ENCODE data around the gene TYRO3.
"Not testable (repeated sequence)": the region's sequence is repeated elsewhere in the genome, so short reads cannot be mapped to it uniquely, and the experiment has no call there.

The TYRO3 gene

GRCh38 chr15:41574158-41574557 lies 15.1 kb downstream of the TYRO3 start:
- no peak for DNase-seq

GRCh38 chr15:41575282-41575681 lies 16.3 kb downstream of the TYRO3 start:
- DNase-seq, result no peak

GRCh38 chr15:41577863-41578735 lies 19.1 kb downstream of the TYRO3 start:
- DNase-seq, result no peak

- no peak for DNase-seq
These were observed 19.8 kb downstream of the TYRO3 start for GRCh38 chr15:41578736-41579383.

- DNase-seq, result no peak
These were observed 22.1 kb downstream of the TYRO3 start for GRCh38 chr15:41581110-41581509.

- no peak for DNase-seq
These were observed 24.8 kb downstream of the TYRO3 start for GRCh38 chr15:41583795-41584194.

GRCh38 chr15:41584636-41585126 lies 25.7 kb downstream of the TYRO3 start:
- DNase-seq, result no peak

GRCh38 chr15:41585127-41586047 lies 26.4 kb downstream of the TYRO3 start:
- peak in 1 of 5 donors; percentile 37 for DNase-seq

- DNase-seq, result not testable (repeated sequence)
These were observed 27.7 kb downstream of the TYRO3 start for GRCh38 chr15:41586531-41587282.

GRCh38 chr15:41589018-41589417 lies 30.0 kb downstream of the TYRO3 start:
- DNase-seq, result not testable (repeated sequence)

- not testable (repeated sequence) for DNase-seq
These were observed 30.6 kb downstream of the TYRO3 start for GRCh38 chr15:41589571-41589970.

- DNase-seq, result not testable (repeated sequence)
These were observed 32.2 kb downstream of the TYRO3 start for GRCh38 chr15:41591217-41591616.

- not testable (repeated sequence) for DNase-seq
These were observed 33.7 kb downstream of the TYRO3 start for GRCh38 chr15:41592718-41593117.

- DNase-seq, result no peak
These were observed 36.1 kb downstream of the TYRO3 start for GRCh38 chr15:41594801-41595746.

- no peak for DNase-seq
These were observed 38.0 kb downstream of the TYRO3 start for GRCh38 chr15:41596972-41597371.

GRCh38 chr15:41597787-41598186 lies 38.8 kb downstream of the TYRO3 start:
- no peak for DNase-seq

GRCh38 chr15:41599061-41599460 lies 40.0 kb downstream of the TYRO3 start:
- DNase-seq, result no peak

GRCh38 chr15:41603411-41603935 lies 44.5 kb downstream of the TYRO3 start:
- no peak for DNase-seq

- DNase-seq, result peak; percentile 23 to 55 (median 29)
These were observed 45.2 kb downstream of the TYRO3 start for GRCh38 chr15:41603941-41604911.

Data from T-helper 1 cell (primary cell).